Mesothelial cell of epicardium (in vitro differentiated cells): ENCODE data around the gene CCND2. TPM values are rescaled to one million over a fixed set of nuclear protein-coding genes. Genes with fewer than 3 reads are reported as not detected.
A peak's percentile ranks its signal among the peaks of the same experiment; 100 is the strongest.

Source experiments
- DNase-seq, 2 experiments: peaks; one replicate each; pipeline ENCODE4 v3.0.0; 2021; ENCODE audit warnings: low spot score in 2 of 2; ENCODE audit not compliant: unreplicated experiment in 2 of 2
- H3K27ac Mint-ChIP-seq: 2 replicates; pipeline ENCODE4 v1.8.0; 2021; ENCODE audit warnings: mixed read lengths
- H3K27me3 Mint-ChIP-seq: 2 replicates; pipeline ENCODE4 v1.8.0; 2021; ENCODE audit warnings: low read depth, mixed read lengths
- H3K36me3 Mint-ChIP-seq: 2 replicates; pipeline ENCODE4 v1.8.0; 2021; ENCODE audit warnings: mixed read lengths
- H3K4me1 Mint-ChIP-seq: 2 replicates; pipeline ENCODE4 v1.8.0; 2021; ENCODE audit warnings: mixed read lengths
- H3K4me3 Mint-ChIP-seq: 2 replicates; pipeline ENCODE4 v1.8.0; 2021; ENCODE audit warnings: mild to moderate bottlenecking, moderate library complexity, mixed read lengths
- H3K9me3 Mint-ChIP-seq: 2 replicates; pipeline ENCODE4 v1.8.0; 2021; ENCODE audit warnings: mixed read lengths
- CTCF ChIP-seq: fragments of 200-600 bp; sonication (generic); IDR thresholded peaks from one replicate; pipeline ENCODE4 v1.5.0; 2021; ENCODE audit warnings: antibody characterized with exemption; ENCODE audit not compliant: unreplicated experiment
- total RNA-seq: library from RNA; stranded (reverse); gene quantifications from 3 replicates; pipeline ENCODE4 v1.2.1, GENCODE V29; 2021

CCND2 gene
- total RNA-seq, 1 donor from 2014 or later, result 412 TPM

- peaks cover 45% of the 10 kb centered on the region for H3K4me1 Mint-ChIP-seq
- H3K36me3 Mint-ChIP-seq, result peaks cover 34% of the 10 kb centered on the region
- H3K4me3 Mint-ChIP-seq, result no peak overlapping the region
Observed at GRCh38 chr12:4282892-4283511, 9.4 kb downstream of the CCND2 start.

DNA sequence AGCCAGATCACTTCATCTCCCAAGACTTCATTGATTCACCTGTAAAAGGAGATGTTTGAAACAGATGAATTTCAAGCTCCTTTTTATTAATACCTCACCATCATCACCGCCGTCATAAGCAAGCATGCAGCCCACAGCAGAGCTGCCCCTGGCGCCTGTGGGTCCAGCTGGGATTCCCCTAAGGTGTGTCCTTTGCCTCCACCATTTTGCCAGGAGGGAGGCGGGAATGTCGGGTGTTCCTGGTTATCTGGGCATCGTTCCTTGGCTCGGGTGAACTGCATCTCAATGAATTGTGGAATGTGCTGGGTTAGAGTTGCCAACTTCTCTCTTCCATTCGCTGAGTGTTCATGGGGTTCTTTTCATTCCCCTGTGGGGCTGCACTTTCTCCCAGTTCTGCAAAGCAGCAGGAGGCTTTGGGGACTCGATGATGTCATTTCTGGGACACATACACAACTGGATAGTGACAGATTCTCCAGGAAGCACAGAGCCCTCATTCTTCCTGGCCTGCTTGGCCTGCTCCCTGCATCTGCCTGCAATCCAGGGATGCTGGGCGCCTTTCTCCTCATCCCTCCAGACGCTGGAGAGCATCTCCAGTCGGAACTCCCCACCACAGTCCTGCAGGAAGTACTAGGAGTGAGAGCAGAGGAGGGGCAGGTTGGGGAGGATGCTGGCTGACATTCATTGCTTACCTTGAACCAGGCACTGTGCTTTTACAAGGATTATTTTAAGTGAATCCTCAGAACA lies 10.1 kb downstream of the CCND2 start:
- H3K4me1 Mint-ChIP-seq, result peaks cover 38% of the 10 kb centered on the region
- TF ChIP-seq CTCF, result no peak
- no peaks in the 10 kb centered on the region for H3K9me3 Mint-ChIP-seq
- no peak overlapping the region for H3K4me3 Mint-ChIP-seq
- peaks cover 40% of the 10 kb centered on the region for H3K36me3 Mint-ChIP-seq
- H3K27ac Mint-ChIP-seq, result peak overlapping the region; percentile 39
- H3K27me3 Mint-ChIP-seq, result no peaks in the 10 kb centered on the region
- no peak for DNase-seq

More at GRCh38 chr12:4282892-4283511, 9.4 kb downstream of the CCND2 start:
- Mint-ChIP-seq H3K27me3 (no peaks in the 10 kb centered on the region), H3K27ac (no peak overlapping the region), H3K9me3 (no peaks in the 10 kb centered on the region)
- DNase-seq, result no peak
- TF ChIP-seq CTCF, result no peak

GRCh38 chr12:4284306-4284705 lies 10.7 kb downstream of the CCND2 start:
- TF ChIP-seq CTCF, result no peak
- Mint-ChIP-seq H3K36me3 (peaks cover 43% of the 10 kb centered on the region), H3K4me1 (peaks cover 32% of the 10 kb centered on the region), H3K9me3 (no peaks in the 10 kb centered on the region), H3K27ac (no peak overlapping the region), H3K4me3 (no peak overlapping the region), H3K27me3 (no peaks in the 10 kb centered on the region)
- DNase-seq, result no peak

DNA sequence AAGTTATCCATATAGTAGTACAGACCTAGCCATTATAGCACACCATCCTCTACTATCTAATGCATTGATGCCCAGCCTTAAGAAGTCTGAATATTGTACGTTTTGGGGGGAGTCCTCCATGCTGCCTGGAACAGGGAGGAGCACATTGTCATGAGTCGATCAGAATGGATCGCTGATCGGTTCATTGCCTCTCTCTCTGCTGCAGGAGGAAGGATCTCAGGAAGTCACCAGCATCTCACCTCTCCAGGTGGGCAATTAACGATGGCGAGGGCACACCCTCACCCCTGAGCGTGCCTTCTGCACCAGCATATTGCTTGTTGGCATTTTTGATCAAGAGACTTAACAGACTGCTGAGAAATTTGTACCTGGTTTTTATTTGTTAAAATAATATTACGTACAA lies 11.5 kb downstream of the CCND2 start:
- H3K27ac Mint-ChIP-seq, result no peak overlapping the region
- no peaks in the 10 kb centered on the region for H3K27me3 Mint-ChIP-seq
- H3K4me1 Mint-ChIP-seq, result peaks cover 24% of the 10 kb centered on the region
- TF ChIP-seq CTCF, result no peak
- no peak for DNase-seq
- no peak overlapping the region for H3K4me3 Mint-ChIP-seq
- no peaks in the 10 kb centered on the region for H3K9me3 Mint-ChIP-seq
- H3K36me3 Mint-ChIP-seq, result peaks cover 46% of the 10 kb centered on the region

- Mint-ChIP-seq H3K4me3 (no peak overlapping the region), H3K9me3 (no peaks in the 10 kb centered on the region), H3K4me1 (peaks cover 18% of the 10 kb centered on the region), H3K27ac (peak overlapping the region; percentile 34), H3K36me3 (peaks cover 48% of the 10 kb centered on the region), H3K27me3 (no peaks in the 10 kb centered on the region)
- no peak for DNase-seq
- TF ChIP-seq CTCF, result no peak
Observed at GRCh38 chr12:4286228-4286627, 12.7 kb downstream of the CCND2 start.
